ENCODE results near the gene SUGCT. TPM values are rescaled to one million over a fixed set of nuclear protein-coding genes. Genes with fewer than 3 reads are reported as not detected.

Gene SUGCT
- total RNA-seq, 2 donors from 2014 or later, result 0.68 to 2.5 TPM

GRCh38 chr7:40815512-40815911 lies 680.7 kb downstream of the SUGCT start:
- H3K36me3 Mint-ChIP-seq (ENCODE audit: low read depth), result no peaks in the 10 kb centered on the region
- H3K4me1 Mint-ChIP-seq, result no peaks in the 10 kb centered on the region
- H3K27ac Mint-ChIP-seq, result no peak overlapping the region
- no peaks in the 10 kb centered on the region for H3K27me3 Mint-ChIP-seq
- DNase-seq (no peak), ATAC-seq (no peak)
- H3K9me3 ChIP-seq (ENCODE audit: control insufficient read depth, low read length, poor library complexity, severe bottlenecking), result no peaks in the 10 kb centered on the region
- H3K4me3 Mint-ChIP-seq, result no peak overlapping the region

GRCh38 chr7:40822861-40823260 lies 688.1 kb downstream of the SUGCT start:
- H3K27me3 Mint-ChIP-seq, result no peaks in the 10 kb centered on the region
- H3K4me3 Mint-ChIP-seq, result no peak overlapping the region
- no peaks in the 10 kb centered on the region for H3K9me3 ChIP-seq (ENCODE audit: control insufficient read depth, low read length, poor library complexity, severe bottlenecking)
- DNase-seq (no peak), ATAC-seq (no peak)
- no peaks in the 10 kb centered on the region for H3K36me3 Mint-ChIP-seq (ENCODE audit: low read depth)
- H3K27ac Mint-ChIP-seq, result no peak overlapping the region
- H3K4me1 Mint-ChIP-seq, result no peaks in the 10 kb centered on the region

DNA sequence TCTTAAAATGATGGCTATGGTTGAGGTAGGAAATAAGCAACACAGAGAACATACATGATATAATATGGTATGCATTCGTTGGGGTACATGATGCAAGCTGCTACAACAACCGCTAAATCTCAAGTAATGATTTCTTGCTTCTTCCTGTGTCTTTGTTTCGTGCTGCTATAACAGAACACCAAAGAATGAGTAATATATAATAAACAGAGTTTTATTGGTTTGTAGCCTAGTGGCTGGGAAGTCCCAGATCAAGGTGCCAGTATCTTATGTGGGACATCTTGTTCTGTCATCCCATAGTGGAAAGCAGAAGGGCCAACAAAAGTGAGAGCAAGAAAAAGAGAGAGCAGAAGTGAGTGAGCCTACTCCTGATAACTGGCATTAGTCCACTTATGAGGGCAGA lies 689.7 kb downstream of the SUGCT start:
- Mint-ChIP-seq H3K4me3 (no peak overlapping the region), H3K27me3 (no peaks in the 10 kb centered on the region), H3K4me1 (no peaks in the 10 kb centered on the region), H3K27ac (no peak overlapping the region), H3K36me3 (ENCODE audit: low read depth) (no peaks in the 10 kb centered on the region)
- no peak for ATAC-seq
- no peaks in the 10 kb centered on the region for H3K9me3 ChIP-seq (ENCODE audit: control insufficient read depth, low read length, poor library complexity, severe bottlenecking)
- no peak for DNase-seq

GRCh38 chr7:40826411-40827221 lies 691.8 kb downstream of the SUGCT start:
- ATAC-seq (no peak), DNase-seq (no peak)
- no peak overlapping the region for H3K4me3 Mint-ChIP-seq
- H3K27me3 Mint-ChIP-seq, result no peaks in the 10 kb centered on the region
- H3K9me3 ChIP-seq (ENCODE audit: control insufficient read depth, low read length, poor library complexity, severe bottlenecking), result no peaks in the 10 kb centered on the region
- H3K36me3 Mint-ChIP-seq (ENCODE audit: low read depth), result no peaks in the 10 kb centered on the region
- no peaks in the 10 kb centered on the region for H3K4me1 Mint-ChIP-seq
- no peak overlapping the region for H3K27ac Mint-ChIP-seq

- Mint-ChIP-seq H3K27ac (no peak overlapping the region), H3K4me1 (no peaks in the 10 kb centered on the region), H3K36me3 (ENCODE audit: low read depth) (no peaks in the 10 kb centered on the region), H3K27me3 (no peaks in the 10 kb centered on the region), H3K4me3 (no peak overlapping the region)
- ATAC-seq, result no peak
- H3K9me3 ChIP-seq (ENCODE audit: control insufficient read depth, low read length, poor library complexity, severe bottlenecking), result no peaks in the 10 kb centered on the region
- DNase-seq, result no peak
These were observed 692.6 kb downstream of the SUGCT start for GRCh38 chr7:40827222-40828085.

DNA sequence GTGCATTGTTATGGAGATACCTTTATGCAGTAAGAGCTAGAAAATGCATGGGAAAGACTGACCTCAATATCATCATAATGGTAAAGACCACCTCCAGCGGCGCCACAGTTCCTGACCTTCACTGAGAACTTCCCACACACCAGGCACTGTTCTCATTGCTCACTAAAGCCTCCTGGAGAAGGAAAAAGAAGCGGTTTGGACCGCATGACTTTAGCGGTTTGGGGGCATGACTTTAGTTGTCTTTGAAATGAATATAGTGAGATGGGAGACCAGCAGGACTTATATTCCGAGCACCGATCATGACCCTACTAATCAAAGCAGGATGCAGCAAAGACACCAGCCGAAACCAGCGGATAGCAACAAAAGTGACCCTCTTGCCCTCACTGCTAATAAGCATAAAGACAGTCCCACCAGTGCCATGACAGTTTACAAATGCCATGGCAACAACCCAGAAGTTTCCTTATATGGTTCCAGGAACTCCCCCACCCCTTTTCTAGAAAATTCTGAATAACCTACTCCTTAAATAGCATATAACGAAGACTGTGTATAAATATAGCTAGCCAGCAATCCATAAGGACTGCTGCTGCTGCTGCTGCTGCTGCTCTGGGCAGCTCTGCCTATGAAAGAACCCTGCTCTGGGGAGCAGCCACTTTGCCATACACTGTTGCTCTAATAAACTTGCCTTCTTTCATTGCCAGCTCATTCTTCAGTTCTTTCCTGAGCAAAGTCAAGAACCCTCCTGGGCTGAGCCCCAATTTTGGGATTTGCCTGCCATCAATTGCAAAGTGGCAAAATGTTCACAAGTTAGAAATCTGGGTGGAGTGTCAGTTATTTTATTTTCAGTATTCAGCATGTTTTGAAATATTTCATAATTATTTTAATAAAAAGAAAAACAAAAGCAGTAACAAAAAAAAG lies 694.1 kb downstream of the SUGCT start:
- no peak for DNase-seq
- Mint-ChIP-seq H3K4me1 (no peaks in the 10 kb centered on the region), H3K36me3 (ENCODE audit: low read depth) (no peaks in the 10 kb centered on the region), H3K4me3 (no peak overlapping the region), H3K27me3 (no peaks in the 10 kb centered on the region), H3K27ac (no peak overlapping the region)
- no peak for ATAC-seq
- H3K9me3 ChIP-seq (ENCODE audit: control insufficient read depth, low read length, poor library complexity, severe bottlenecking), result no peaks in the 10 kb centered on the region

DNA sequence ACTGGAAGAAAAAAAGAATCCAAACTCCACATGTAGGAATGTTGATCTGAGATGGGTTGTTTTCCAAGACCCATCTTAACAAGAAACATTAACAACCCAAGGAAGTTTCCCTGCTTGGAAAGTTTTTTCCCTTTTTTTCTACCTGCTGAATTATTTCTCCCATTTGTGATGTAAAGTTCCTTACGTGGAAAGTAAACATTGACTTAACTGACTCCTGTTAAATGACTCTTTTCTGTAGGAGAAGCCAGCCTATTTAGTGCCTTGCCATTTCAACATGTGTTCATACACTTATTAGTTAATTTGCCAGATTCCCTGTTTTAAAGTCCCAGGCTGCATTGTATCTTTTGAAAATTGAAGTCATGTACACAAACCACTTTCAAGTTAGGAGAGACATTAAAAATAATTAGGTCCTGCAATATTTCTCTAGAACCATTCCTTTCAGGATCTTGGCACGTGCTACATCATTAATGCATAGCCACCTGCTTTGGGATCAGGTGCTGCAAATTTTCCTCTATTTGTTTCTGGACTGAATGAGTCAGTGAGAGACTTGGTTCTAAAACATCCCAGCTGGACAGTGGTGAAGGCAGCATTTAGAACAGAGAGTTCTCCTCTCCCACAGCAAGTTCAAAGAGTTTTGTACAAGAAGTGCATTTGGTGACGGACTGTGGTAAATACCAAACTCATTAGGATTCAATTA lies 698.5 kb downstream of the SUGCT start:
- Mint-ChIP-seq H3K27me3 (no peaks in the 10 kb centered on the region), H3K4me3 (no peak overlapping the region), H3K36me3 (ENCODE audit: low read depth) (no peaks in the 10 kb centered on the region), H3K4me1 (no peaks in the 10 kb centered on the region), H3K27ac (no peak overlapping the region)
- DNase-seq, result no peak
- no peaks in the 10 kb centered on the region for H3K9me3 ChIP-seq (ENCODE audit: control insufficient read depth, low read length, poor library complexity, severe bottlenecking)
- no peak for ATAC-seq

GRCh38 chr7:40833888-40834234 lies 699.1 kb downstream of the SUGCT start:
- no peak for ATAC-seq
- no peaks in the 10 kb centered on the region for H3K9me3 ChIP-seq (ENCODE audit: control insufficient read depth, low read length, poor library complexity, severe bottlenecking)
- DNase-seq, result no peak
- Mint-ChIP-seq H3K27ac (no peak overlapping the region), H3K27me3 (no peaks in the 10 kb centered on the region), H3K4me1 (no peaks in the 10 kb centered on the region), H3K4me3 (no peak overlapping the region), H3K36me3 (ENCODE audit: low read depth) (no peaks in the 10 kb centered on the region)

GRCh38 chr7:40836218-40836617 lies 701.4 kb downstream of the SUGCT start:
- Mint-ChIP-seq H3K36me3 (ENCODE audit: low read depth) (no peaks in the 10 kb centered on the region), H3K27ac (no peak overlapping the region), H3K4me1 (no peaks in the 10 kb centered on the region), H3K27me3 (no peaks in the 10 kb centered on the region), H3K4me3 (no peak overlapping the region)
- no peaks in the 10 kb centered on the region for H3K9me3 ChIP-seq (ENCODE audit: control insufficient read depth, low read length, poor library complexity, severe bottlenecking)
- DNase-seq (no peak), ATAC-seq (no peak)

DNA sequence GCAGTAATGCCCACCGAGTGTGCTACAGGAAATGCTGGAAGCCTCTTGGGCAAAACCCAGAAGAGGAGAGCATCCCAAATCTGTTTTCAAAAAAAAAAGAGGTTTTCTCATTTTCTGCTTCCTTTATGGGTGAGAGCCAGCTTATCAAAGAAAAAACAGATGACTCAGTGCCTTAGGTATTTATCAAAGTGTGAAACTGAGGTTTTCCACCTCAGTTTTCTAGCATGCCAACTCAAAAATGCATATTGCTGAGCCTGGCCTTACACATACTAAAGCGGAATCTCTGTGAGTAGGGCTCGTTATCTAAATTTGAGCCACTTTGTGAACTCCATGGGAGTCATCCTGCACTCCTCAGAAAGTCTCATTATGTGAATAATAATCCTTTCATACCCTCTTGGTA lies 705.1 kb downstream of the SUGCT start:
- no peaks in the 10 kb centered on the region for H3K4me1 Mint-ChIP-seq
- H3K4me3 Mint-ChIP-seq, result no peak overlapping the region
- no peaks in the 10 kb centered on the region for H3K36me3 Mint-ChIP-seq (ENCODE audit: low read depth)
- DNase-seq, result no peak
- H3K27ac Mint-ChIP-seq, result no peak overlapping the region
- no peaks in the 10 kb centered on the region for H3K9me3 ChIP-seq (ENCODE audit: control insufficient read depth, low read length, poor library complexity, severe bottlenecking)
- no peaks in the 10 kb centered on the region for H3K27me3 Mint-ChIP-seq
- ATAC-seq, result no peak

GRCh38 chr7:40840990-40841389 lies 706.2 kb downstream of the SUGCT start:
- DNase-seq, result no peak
- H3K27me3 Mint-ChIP-seq, result no peaks in the 10 kb centered on the region
- no peak overlapping the region for H3K27ac Mint-ChIP-seq
- H3K4me1 Mint-ChIP-seq, result no peaks in the 10 kb centered on the region
- H3K36me3 Mint-ChIP-seq (ENCODE audit: low read depth), result no peaks in the 10 kb centered on the region
- no peaks in the 10 kb centered on the region for H3K9me3 ChIP-seq (ENCODE audit: control insufficient read depth, low read length, poor library complexity, severe bottlenecking)
- no peak overlapping the region for H3K4me3 Mint-ChIP-seq
- ATAC-seq, result no peak

- Mint-ChIP-seq H3K27ac (no peak overlapping the region), H3K4me1 (no peaks in the 10 kb centered on the region), H3K4me3 (no peak overlapping the region), H3K27me3 (no peaks in the 10 kb centered on the region), H3K36me3 (ENCODE audit: low read depth) (no peaks in the 10 kb centered on the region)
- no peak for DNase-seq
- no peaks in the 10 kb centered on the region for H3K9me3 ChIP-seq (ENCODE audit: control insufficient read depth, low read length, poor library complexity, severe bottlenecking)
- ATAC-seq, result no peak
These were observed 707.8 kb downstream of the SUGCT start for GRCh38 chr7:40842641-40843040.
